Activated CD8-positive, alpha-beta memory T cell treated with anti-CD3 and anti-CD28 coated beads for 24 hours (primary cell): ENCODE results near the gene ATP11A.
"Not testable (repeated sequence)": the region's sequence is repeated elsewhere in the genome, so short reads cannot be mapped to it uniquely, and the experiment has no call there.

Experiments used
- DNase-seq: peaks from one replicate; pipeline ENCODE4 v3.0.0-alpha.2; 2020

The ATP11A gene

GRCh38 chr13:112779856-112780604 is 90.2 kb downstream of the ATP11A start:
- no peak for DNase-seq

- DNase-seq, result no peak
These were observed 91.4 kb downstream of the ATP11A start for GRCh38 chr13:112781287-112781686.

- no peak for DNase-seq
These were observed 92.1 kb downstream of the ATP11A start for GRCh38 chr13:112781881-112782361.

- DNase-seq, result no peak
These were observed 92.7 kb downstream of the ATP11A start for GRCh38 chr13:112782429-112783010.

GRCh38 chr13:112783135-112783977 is 93.5 kb downstream of the ATP11A start:
- DNase-seq, result no peak

- no peak for DNase-seq
These were observed 94.1 kb downstream of the ATP11A start for GRCh38 chr13:112783978-112784371.

GRCh38 chr13:112784811-112785482 is 95.1 kb downstream of the ATP11A start:
- DNase-seq, result no peak

- no peak for DNase-seq
These were observed 95.6 kb downstream of the ATP11A start for GRCh38 chr13:112785483-112785856.

- DNase-seq, result not testable (repeated sequence)
These were observed 97.0 kb downstream of the ATP11A start for GRCh38 chr13:112786810-112787209.

GRCh38 chr13:112790735-112791641 is 101.2 kb downstream of the ATP11A start:
- DNase-seq, result no peak

- DNase-seq, result no peak
These were observed 102.0 kb downstream of the ATP11A start for GRCh38 chr13:112791663-112792440.

GRCh38 chr13:112792511-112792910 is 102.7 kb downstream of the ATP11A start:
- no peak for DNase-seq

- no peak for DNase-seq
These were observed 104.0 kb downstream of the ATP11A start for GRCh38 chr13:112793545-112794445.

GRCh38 chr13:112795277-112795676 is 105.4 kb downstream of the ATP11A start:
- DNase-seq, result no peak

GRCh38 chr13:112796190-112796915 is 106.5 kb downstream of the ATP11A start:
- DNase-seq, result no peak

- no peak for DNase-seq
These were observed 109.6 kb downstream of the ATP11A start for GRCh38 chr13:112799394-112799793.

GRCh38 chr13:112800057-112800456 is 110.2 kb downstream of the ATP11A start:
- DNase-seq, result no peak

GRCh38 chr13:112800807-112801206 is 111.0 kb downstream of the ATP11A start:
- not testable (repeated sequence) for DNase-seq

GRCh38 chr13:112802802-112803195 is 113.0 kb downstream of the ATP11A start:
- no peak for DNase-seq
